Measurements from ENCODE around the gene CABP5. TPM values are rescaled to one million over a fixed set of nuclear protein-coding genes. Genes with fewer than 3 reads are reported as not detected.

CABP5 gene
- total RNA-seq, 3 donors from 2014 or later (not counting 1 experiment from before 2014, with no cell fraction given): 0.38 to 0.96 TPM; not detected in 1

DNA sequence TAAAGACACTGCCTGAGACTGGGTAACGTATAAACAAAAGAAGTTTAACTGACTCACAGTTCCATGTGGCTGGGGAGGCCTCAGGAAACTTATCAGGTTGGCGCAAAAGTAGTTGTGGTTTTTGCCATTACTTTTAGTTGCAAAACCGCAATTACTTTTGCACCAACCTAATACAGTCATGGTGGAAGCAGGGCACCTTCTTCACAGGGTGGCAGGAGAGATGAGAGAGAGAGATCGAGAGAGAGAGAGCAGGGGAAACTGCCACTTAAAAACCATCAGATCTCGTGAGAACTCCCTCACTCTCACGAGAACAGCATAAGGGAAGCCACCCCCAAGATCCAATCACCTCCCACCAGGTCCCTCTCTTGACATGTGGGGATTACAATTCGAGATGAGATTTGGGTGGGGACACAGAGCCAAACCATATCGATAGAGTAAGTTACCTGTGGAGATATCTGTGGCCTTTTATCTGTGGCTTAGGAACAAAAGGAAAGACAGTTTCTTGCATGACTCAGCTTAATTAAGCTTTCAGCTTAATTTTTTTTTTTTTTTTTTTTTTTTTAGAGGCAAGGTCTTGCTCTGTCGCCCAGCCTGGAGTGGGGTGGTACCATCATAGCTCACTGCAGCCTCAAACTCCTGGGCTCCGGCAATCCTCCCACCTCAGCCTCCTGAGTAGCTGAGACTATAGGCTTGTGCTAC, 7.6 kb upstream of the CABP5 start:
- H3K4me3 Mint-ChIP-seq: no peak overlapping the region
- H3K27ac Mint-ChIP-seq: no peak overlapping the region
- H3K4me3 ChIP-seq (ENCODE audit: low read length): no peak overlapping the region
- no peak overlapping the region for H3K27ac ChIP-seq (ENCODE audit: low read length)
- no peaks in the 10 kb centered on the region for H3K36me3 ChIP-seq (ENCODE audit: control insufficient read depth, insufficient read depth, low read length)
- H3K27me3 Mint-ChIP-seq (ENCODE audit: low read depth in 2 of 2): peaks cover 5 to 10% of the 10 kb centered on the region in 2 donors
- no peaks in the 10 kb centered on the region for H3K9me3 ChIP-seq (ENCODE audit: control insufficient read depth, insufficient read depth, low read length)
- no peaks in the 10 kb centered on the region for H3K4me1 Mint-ChIP-seq
- TF ChIP-seq, protein P1, sequence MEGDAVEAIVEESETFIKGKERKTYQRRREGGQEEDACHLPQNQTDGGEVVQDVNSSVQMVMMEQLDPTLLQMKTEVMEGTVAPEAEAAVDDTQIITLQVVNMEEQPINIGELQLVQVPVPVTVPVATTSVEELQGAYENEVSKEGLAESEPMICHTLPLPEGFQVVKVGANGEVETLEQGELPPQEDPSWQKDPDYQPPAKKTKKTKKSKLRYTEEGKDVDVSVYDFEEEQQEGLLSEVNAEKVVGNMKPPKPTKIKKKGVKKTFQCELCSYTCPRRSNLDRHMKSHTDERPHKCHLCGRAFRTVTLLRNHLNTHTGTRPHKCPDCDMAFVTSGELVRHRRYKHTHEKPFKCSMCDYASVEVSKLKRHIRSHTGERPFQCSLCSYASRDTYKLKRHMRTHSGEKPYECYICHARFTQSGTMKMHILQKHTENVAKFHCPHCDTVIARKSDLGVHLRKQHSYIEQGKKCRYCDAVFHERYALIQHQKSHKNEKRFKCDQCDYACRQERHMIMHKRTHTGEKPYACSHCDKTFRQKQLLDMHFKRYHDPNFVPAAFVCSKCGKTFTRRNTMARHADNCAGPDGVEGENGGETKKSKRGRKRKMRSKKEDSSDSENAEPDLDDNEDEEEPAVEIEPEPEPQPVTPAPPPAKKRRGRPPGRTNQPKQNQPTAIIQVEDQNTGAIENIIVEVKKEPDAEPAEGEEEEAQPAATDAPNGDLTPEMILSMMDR (IDR thresholded peaks at IDR 0.05): no peak
- no peaks in the 10 kb centered on the region for H3K9me3 Mint-ChIP-seq
- H3K27me3 ChIP-seq (ENCODE audit: control insufficient read depth, insufficient read depth, low read length): no peaks in the 10 kb centered on the region
- H3K36me3 Mint-ChIP-seq: no peaks in the 10 kb centered on the region
- ATAC-seq (no peak), DNase-seq (no peak)
- intact Hi-C loops (cut with micrococcal nuclease): no loop called here
- 88% methylated on average over 6 of the region's 10 CpGs for WGBS (ENCODE audit: insufficient coverage)
- H3K4me1 ChIP-seq (ENCODE audit: control insufficient read depth, insufficient read depth, low read length): no peaks in the 10 kb centered on the region

DNA sequence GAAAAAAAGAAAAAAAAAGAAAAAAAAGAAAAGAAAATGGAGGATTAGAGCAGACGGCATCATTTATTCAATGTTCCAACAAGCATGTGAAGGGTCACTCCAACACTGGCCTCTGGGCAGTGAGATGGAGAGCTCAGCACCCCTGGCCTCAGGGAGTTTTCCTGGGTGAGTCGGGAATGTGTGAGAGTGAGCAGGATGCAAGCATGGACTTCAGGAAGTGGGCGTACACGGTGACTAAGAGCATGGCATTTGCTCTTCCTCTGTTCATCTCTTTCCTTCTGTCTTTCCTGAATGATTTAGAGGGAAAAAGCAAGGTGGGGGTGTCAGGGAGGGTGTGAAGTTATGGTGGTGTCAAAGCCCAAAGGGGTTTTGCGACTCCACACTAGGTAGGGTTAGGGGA, 682 bp upstream of the CABP5 start:
- no peak overlapping the region for H3K4me3 ChIP-seq (ENCODE audit: low read length)
- WGBS (ENCODE audit: insufficient coverage): 87% methylated on average over 5 of the region's 5 CpGs
- H3K27me3 Mint-ChIP-seq (ENCODE audit: low read depth in 2 of 2): peaks cover 18 to 31% of the 10 kb centered on the region in 2 donors
- no peaks in the 10 kb centered on the region for H3K4me1 ChIP-seq (ENCODE audit: control insufficient read depth, insufficient read depth, low read length)
- no peak for ATAC-seq
- H3K4me3 Mint-ChIP-seq: no peak overlapping the region
- H3K9me3 Mint-ChIP-seq: peaks cover 3% of the 10 kb centered on the region in 2 donors
- H3K36me3 ChIP-seq (ENCODE audit: control insufficient read depth, insufficient read depth, low read length): no peaks in the 10 kb centered on the region
- no peaks in the 10 kb centered on the region for H3K36me3 Mint-ChIP-seq
- H3K27ac ChIP-seq (ENCODE audit: low read length): no peak overlapping the region
- no peaks in the 10 kb centered on the region for H3K9me3 ChIP-seq (ENCODE audit: control insufficient read depth, insufficient read depth, low read length)
- no peak for DNase-seq
- H3K4me1 Mint-ChIP-seq: peaks cover 0 to 4% of the 10 kb centered on the region in 2 donors
- H3K27me3 ChIP-seq (ENCODE audit: control insufficient read depth, insufficient read depth, low read length): peaks cover 3% of the 10 kb centered on the region
- TF ChIP-seq, protein P1 (IDR thresholded peaks at IDR 0.05): no peak
- intact Hi-C loops (cut with micrococcal nuclease): no loop called here
- no peak overlapping the region for H3K27ac Mint-ChIP-seq

DNA sequence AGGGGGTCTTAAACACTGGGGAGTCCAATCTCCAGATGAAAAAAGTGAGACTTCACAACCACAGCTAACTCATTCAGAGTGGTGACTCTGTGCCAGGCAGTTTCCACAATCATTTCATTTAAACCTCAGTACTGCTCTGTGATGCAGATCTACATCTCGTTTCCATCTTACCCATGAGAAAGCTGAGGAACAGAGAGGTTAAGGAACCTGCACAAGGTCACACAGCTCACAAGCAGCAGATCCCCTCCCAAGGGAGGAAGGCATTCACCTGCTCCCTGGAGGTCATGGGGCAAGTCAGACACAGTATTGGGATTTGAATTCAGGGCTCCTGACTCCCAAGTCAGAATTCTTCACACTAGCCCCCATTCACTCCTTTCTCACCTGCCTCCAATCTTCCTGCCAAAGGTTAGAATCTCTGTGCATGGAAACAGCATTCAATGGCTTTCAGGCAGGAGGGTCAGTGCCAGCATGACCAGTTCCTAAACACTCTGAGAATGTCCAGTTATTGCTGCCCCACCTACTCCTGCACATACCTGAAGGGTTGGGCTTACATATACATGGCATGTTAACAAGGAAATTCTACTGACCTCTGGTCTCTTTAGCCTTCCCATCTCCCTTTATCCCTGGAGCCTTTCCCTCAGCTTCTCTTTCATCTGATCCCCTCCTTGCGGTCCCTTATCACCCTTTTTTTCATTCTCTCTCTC, 1.9 kb downstream of the CABP5 start:
- no peaks in the 10 kb centered on the region for H3K9me3 ChIP-seq (ENCODE audit: control insufficient read depth, insufficient read depth, low read length)
- intact Hi-C loops (cut with micrococcal nuclease): no loop called here
- no peaks in the 10 kb centered on the region for H3K4me1 ChIP-seq (ENCODE audit: control insufficient read depth, insufficient read depth, low read length)
- ATAC-seq (no peak), DNase-seq (no peak)
- H3K4me3 Mint-ChIP-seq: no peak overlapping the region
- TF ChIP-seq, protein P1 (IDR thresholded peaks at IDR 0.05): no peak
- H3K27ac Mint-ChIP-seq: no peak overlapping the region
- H3K9me3 Mint-ChIP-seq: peaks cover 3% of the 10 kb centered on the region in 2 donors
- H3K36me3 ChIP-seq (ENCODE audit: control insufficient read depth, insufficient read depth, low read length): no peaks in the 10 kb centered on the region
- no peak overlapping the region for H3K27ac ChIP-seq (ENCODE audit: low read length)
- H3K4me1 Mint-ChIP-seq: peaks cover 0 to 4% of the 10 kb centered on the region in 2 donors
- H3K27me3 Mint-ChIP-seq (ENCODE audit: low read depth in 2 of 2): peaks cover 26 to 28% of the 10 kb centered on the region in 2 donors
- H3K4me3 ChIP-seq (ENCODE audit: low read length): no peak overlapping the region
- H3K27me3 ChIP-seq (ENCODE audit: control insufficient read depth, insufficient read depth, low read length): peaks cover 3% of the 10 kb centered on the region
- peaks cover 1% of the 10 kb centered on the region for H3K36me3 Mint-ChIP-seq
- 67% methylated on average over 2 of the region's 2 CpGs for WGBS (ENCODE audit: insufficient coverage)

All from natural killer cell (primary cell).